ENCODE results near the gene DNAJA4. TPM values are rescaled to one million over a fixed set of nuclear protein-coding genes. Genes with fewer than 3 reads are reported as not detected.
A peak's percentile ranks its signal among the peaks of the same experiment; 100 is the strongest.

DNAJA4 gene
- total and polyA plus RNA-seq, 9 of the 15 experiments (the other 6 are each of a cell fraction or from before 2014, with no cell fraction given), result 0.11 to 1.0 (median 0.16) TPM; not detected in 4

DNA sequence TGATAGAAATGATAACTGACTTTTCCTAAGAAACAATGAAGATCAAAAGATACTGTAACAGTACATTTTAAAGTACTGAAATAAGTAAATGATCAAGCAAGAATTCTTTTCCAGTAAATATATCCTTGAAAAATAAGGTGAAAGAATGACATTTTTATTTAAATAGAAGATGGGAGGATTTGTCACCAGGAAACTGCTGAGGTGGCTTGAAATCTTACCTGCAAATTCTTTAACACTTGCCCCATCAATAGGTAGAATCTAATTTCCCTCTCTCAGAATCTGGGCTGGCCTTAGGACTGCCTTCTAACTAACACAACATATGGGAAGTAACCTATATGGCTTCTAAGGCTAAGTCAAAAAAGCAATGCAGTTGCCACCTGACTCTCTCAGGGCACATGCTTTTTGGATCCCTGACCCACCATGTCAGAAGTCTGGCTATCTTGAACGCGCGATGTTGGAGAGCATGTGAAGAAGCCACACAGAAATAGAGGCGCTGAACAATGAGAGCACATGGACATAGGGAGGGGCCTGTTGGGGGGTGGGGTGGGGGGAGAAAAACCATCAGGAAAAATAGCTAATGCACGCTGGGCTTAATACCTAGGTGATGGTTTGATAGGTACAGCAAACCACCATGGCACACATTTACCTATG is 41.5 kb upstream of the DNAJA4 start (continued):
- TF ChIP-seq, protein P1, sequence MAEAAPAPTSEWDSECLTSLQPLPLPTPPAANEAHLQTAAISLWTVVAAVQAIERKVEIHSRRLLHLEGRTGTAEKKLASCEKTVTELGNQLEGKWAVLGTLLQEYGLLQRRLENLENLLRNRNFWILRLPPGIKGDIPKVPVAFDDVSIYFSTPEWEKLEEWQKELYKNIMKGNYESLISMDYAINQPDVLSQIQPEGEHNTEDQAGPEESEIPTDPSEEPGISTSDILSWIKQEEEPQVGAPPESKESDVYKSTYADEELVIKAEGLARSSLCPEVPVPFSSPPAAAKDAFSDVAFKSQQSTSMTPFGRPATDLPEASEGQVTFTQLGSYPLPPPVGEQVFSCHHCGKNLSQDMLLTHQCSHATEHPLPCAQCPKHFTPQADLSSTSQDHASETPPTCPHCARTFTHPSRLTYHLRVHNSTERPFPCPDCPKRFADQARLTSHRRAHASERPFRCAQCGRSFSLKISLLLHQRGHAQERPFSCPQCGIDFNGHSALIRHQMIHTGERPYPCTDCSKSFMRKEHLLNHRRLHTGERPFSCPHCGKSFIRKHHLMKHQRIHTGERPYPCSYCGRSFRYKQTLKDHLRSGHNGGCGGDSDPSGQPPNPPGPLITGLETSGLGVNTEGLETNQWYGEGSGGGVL (CRISPR knock-in tag; IDR thresholded peaks at IDR 0.05), result no peak
- TF ChIP-seq IFI16 (CRISPR knock-in tag; IDR thresholded peaks at IDR 0.05), result no peak
- TF ChIP-seq, protein P2, sequence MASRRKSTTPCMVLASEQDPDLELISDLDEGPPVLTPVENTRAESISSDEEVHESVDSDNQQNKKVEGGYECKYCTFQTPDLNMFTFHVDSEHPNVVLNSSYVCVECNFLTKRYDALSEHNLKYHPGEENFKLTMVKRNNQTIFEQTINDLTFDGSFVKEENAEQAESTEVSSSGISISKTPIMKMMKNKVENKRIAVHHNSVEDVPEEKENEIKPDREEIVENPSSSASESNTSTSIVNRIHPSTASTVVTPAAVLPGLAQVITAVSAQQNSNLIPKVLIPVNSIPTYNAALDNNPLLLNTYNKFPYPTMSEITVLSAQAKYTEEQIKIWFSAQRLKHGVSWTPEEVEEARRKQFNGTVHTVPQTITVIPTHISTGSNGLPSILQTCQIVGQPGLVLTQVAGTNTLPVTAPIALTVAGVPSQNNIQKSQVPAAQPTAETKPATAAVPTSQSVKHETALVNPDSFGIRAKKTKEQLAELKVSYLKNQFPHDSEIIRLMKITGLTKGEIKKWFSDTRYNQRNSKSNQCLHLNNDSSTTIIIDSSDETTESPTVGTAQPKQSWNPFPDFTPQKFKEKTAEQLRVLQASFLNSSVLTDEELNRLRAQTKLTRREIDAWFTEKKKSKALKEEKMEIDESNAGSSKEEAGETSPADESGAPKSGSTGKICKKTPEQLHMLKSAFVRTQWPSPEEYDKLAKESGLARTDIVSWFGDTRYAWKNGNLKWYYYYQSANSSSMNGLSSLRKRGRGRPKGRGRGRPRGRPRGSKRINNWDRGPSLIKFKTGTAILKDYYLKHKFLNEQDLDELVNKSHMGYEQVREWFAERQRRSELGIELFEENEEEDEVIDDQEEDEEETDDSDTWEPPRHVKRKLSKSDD (conservative IDR thresholded peaks at IDR 0.05; ENCODE audit: low read length), result no peak
- TF ChIP-seq MAFG (tag; conservative IDR thresholded peaks at IDR 0.05), result peak; percentile 29; the same call in 1 of the 2 replicates
- TF ChIP-seq HDGF (IDR thresholded peaks at IDR 0.05), result no peak
- TF ChIP-seq C11orf30 (IDR thresholded peaks at IDR 0.05; ENCODE audit: low read depth), result peak; percentile 43; the same call in 1 of the 2 replicates
- TF ChIP-seq ZNF717 (CRISPR knock-in tag; IDR thresholded peaks at IDR 0.05), result no peak
- no peak for TF ChIP-seq ZNF766 (CRISPR knock-in tag; conservative IDR thresholded peaks at IDR 0.05)
- peak; percentile 51; the same call in 1 of the 2 replicates for TF ChIP-seq ZNF316 (IDR thresholded peaks at IDR 0.05)
- TF ChIP-seq NR3C1 (CRISPR knock-in tag; IDR thresholded peaks at IDR 0.05), result no peak
- no peak for TF ChIP-seq MTA2 (IDR thresholded peaks at IDR 0.05; ENCODE audit: low read depth)
- TF ChIP-seq JUN (IDR thresholded peaks at IDR 0.05; ENCODE audit: borderline replicate concordance, low read depth, low read length), result no peak
- TF ChIP-seq JUN (CRISPR knock-in tag; IDR thresholded peaks at IDR 0.05; ENCODE audit: borderline replicate concordance), result no peak

All from K562 (cell line).